Endothelial cell of umbilical vein (primary cell): ENCODE data around the gene SMIM10L2A. TPM values are rescaled to one million over a fixed set of nuclear protein-coding genes. Genes with fewer than 3 reads are reported as not detected.

Experiments
- BruUV-seq: library from RNA; stranded (reverse); fragments of 400-500 nt; replicated peaks from 2 replicates; lab custom pipeline; 2021; lab: Mats Ljungman, UMichigan
- CTCF ChIA-PET: fragments of 300-600, 350-600 bp; sonication (Branson Sonifier 250); formaldehyde crosslinking; loops from one replicate; lab custom pipeline; 2021; ENCODE audit warnings: antibody characterized with exemption, inconsistent platforms; lab: Charles Lee
- POLR2A ChIA-PET: fragments of 300-600, 350-600 bp; sonication (Branson Sonifier 250); formaldehyde crosslinking; loops from one replicate; lab custom pipeline; 2021; ENCODE audit warnings: antibody characterized with exemption, inconsistent platforms; lab: Charles Lee
- DNase-seq: peaks from one replicate; pipeline ENCODE4 v3.0.0-alpha.2; 2011; ENCODE audit warnings: low read depth, low spot score
- FAIRE-seq: peaks from 2 replicates; lab custom pipeline; 2011; peaks lifted over from hg19 to GRCh38; lab: Jason Lieb, UNC
- H2AFZ ChIP-seq: 2 replicates; pipeline ENCODE4 v1.6.0; 2012; ENCODE audit warnings: low read depth, low read length, control low read depth, inconsistent platforms
- H3K27ac ChIP-seq: 2 replicates; pipeline ENCODE4 v1.5.1; 2011; ENCODE audit warnings: low read depth, mild to moderate bottlenecking, control low read depth, low read length, moderate library complexity; ENCODE audit not compliant: insufficient read depth
- H3K27me3 ChIP-seq, 2 experiments: 2 replicates each; pipeline versions ENCODE4 v1.6.0 to v1.6.1; 2011; ENCODE audit warnings: low read length in 2 of 2, mixed read lengths in 1 of 2; ENCODE audit not compliant: control insufficient read depth in 2 of 2, insufficient read depth in 2 of 2
- H3K36me3 ChIP-seq, 2 experiments: 2 replicates in 1 of 2; 3 replicates in 1 of 2; pipeline ENCODE4 v1.5.1; 2011; ENCODE audit warnings: low read length in 2 of 2, mild to moderate bottlenecking in 1 of 2, moderate library complexity in 1 of 2; ENCODE audit not compliant: control insufficient read depth in 2 of 2, insufficient read depth in 2 of 2; ENCODE audit errors: extremely low read depth in 1 of 2
- H3K4me1 ChIP-seq: 3 replicates; pipeline ENCODE4 v1.5.1; 2011; ENCODE audit warnings: mild to moderate bottlenecking, low read length; ENCODE audit not compliant: control insufficient read depth, insufficient read depth; ENCODE audit errors: extremely low read depth
- H3K4me2 ChIP-seq: 2 replicates; pipeline ENCODE4 v1.6.1; 2011; ENCODE audit warnings: low read length, control low read depth, mixed read lengths; ENCODE audit not compliant: insufficient read depth
- H3K4me3 ChIP-seq, 3 experiments: fragments of 200-600 bp in 1 of 3; sonication (generic), shearing (Covaris generic) in 1 of 3; replicated peaks in 1 of 3; 2 replicates each; pipeline ENCODE4 v1.5.1; 2011 to 2016; ENCODE audit warnings: control low read depth in 3 of 3, low read length in 3 of 3, mild to moderate bottlenecking in 2 of 3, inconsistent platforms in 1 of 3, low read depth in 1 of 3, moderate library complexity in 1 of 3; ENCODE audit not compliant: insufficient read depth in 1 of 3
- H3K79me2 ChIP-seq: 2 replicates; pipeline ENCODE4 v1.6.0; 2012; ENCODE audit warnings: low read length, inconsistent platforms; ENCODE audit not compliant: control insufficient read depth, insufficient read depth
- H3K9ac ChIP-seq: replicated peaks from 2 replicates; pipeline ENCODE3; 2011; ENCODE audit warnings: low read length, control low read depth; ENCODE audit not compliant: insufficient read depth; ENCODE audit errors: extremely low read depth
- H3K9me1 ChIP-seq: replicated peaks from 3 replicates; pipeline ENCODE4 v1.6.0; 2011; ENCODE audit warnings: mild to moderate bottlenecking, low read length; ENCODE audit not compliant: control insufficient read depth, insufficient read depth; ENCODE audit errors: extremely low read depth
- H3K9me3 ChIP-seq: replicated peaks from 2 replicates; pipeline ENCODE4 v1.5.1; 2012; ENCODE audit warnings: low read length, inconsistent platforms; ENCODE audit not compliant: control insufficient read depth, insufficient read depth
- H4K20me1 ChIP-seq: replicated peaks from 2 replicates; pipeline ENCODE3; 2011; ENCODE audit warnings: mild to moderate bottlenecking, low read length; ENCODE audit not compliant: control insufficient read depth, insufficient read depth; ENCODE audit errors: extremely low read depth
- CTCF ChIP-seq, 2 donors: IDR thresholded peaks; 1 replicate in 1 of 2; 2 replicates in 1 of 2; pipeline ENCODE4 v1.5.1; 2011; ENCODE audit warnings: low read length in 2 of 2, mild to moderate bottlenecking in 2 of 2, moderate library complexity in 2 of 2, control low read depth in 1 of 2, inconsistent platforms in 1 of 2, low read depth in 1 of 2; ENCODE audit not compliant: insufficient read depth in 1 of 2; ENCODE audit errors: extremely low read depth in 1 of 2
- EZH2 ChIP-seq: IDR thresholded peaks from 2 replicates; pipeline ENCODE4 v1.6.1; 2012; ENCODE audit warnings: borderline replicate concordance, low read depth, mild to moderate bottlenecking, moderate library complexity, low read length, inconsistent platforms; ENCODE audit not compliant: severe bottlenecking
- FOS ChIP-seq: IDR thresholded peaks from 2 replicates; pipeline ENCODE4 v1.6.1; 2011; ENCODE audit warnings: mild to moderate bottlenecking, low read length, moderate library complexity, borderline replicate concordance; ENCODE audit not compliant: insufficient read depth
- GATA2 ChIP-seq: IDR thresholded peaks from 2 replicates; pipeline ENCODE4 v1.7.0; 2011; ENCODE audit warnings: low read depth, mild to moderate bottlenecking, moderate library complexity, mixed read lengths, low read length; ENCODE audit not compliant: insufficient read length, insufficient read depth
- JUN ChIP-seq: IDR thresholded peaks from 2 replicates; pipeline ENCODE4 v1.6.1; 2011; ENCODE audit warnings: borderline replicate concordance, low read depth; ENCODE audit not compliant: insufficient read length, insufficient read depth
- MAX ChIP-seq: IDR thresholded peaks from 2 replicates; pipeline ENCODE4 v1.6.1; 2011; ENCODE audit not compliant: insufficient read depth, insufficient read length
- MYC ChIP-seq: IDR thresholded peaks from one replicate; pipeline ENCODE4 v1.6.1; 2011; ENCODE audit warnings: mild to moderate bottlenecking, low read depth, low read length
- POLR2A ChIP-seq: IDR thresholded peaks from 2 replicates; pipeline ENCODE4 v1.6.1; 2012; ENCODE audit warnings: low read depth, mild to moderate bottlenecking, control low read depth, low read length
- POLR2AphosphoS5 ChIP-seq: IDR thresholded peaks from 2 replicates; pipeline ENCODE4 v1.6.1; 2012; ENCODE audit warnings: low read depth, mild to moderate bottlenecking, control low read depth, low read length, moderate library complexity; ENCODE audit not compliant: insufficient read depth
- dilution Hi-C: fragments of 300-500 bp; cut with MboI; formaldehyde crosslinking; loops from one replicate; pipeline ENCODE4 v1.15.0; 2019; ENCODE audit warnings: low sequenced_read_pairs; ENCODE audit not compliant: extremely low pct_ligation_motif_present
- intact Hi-C: fragments of 100-400 bp; cut with micrococcal nuclease; formaldehyde crosslinking; loops from one replicate; pipeline ENCODE4 v1.10.0; 2022
- polyA plus RNA-seq, 4 experiments: library from polyadenylated mRNA; depleted of rRNA in 3 of 4; stranded (reverse) in 3 of 4; unstranded in 1 of 4; fragments of >200 nt; gene quantifications; 2 replicates each; pipeline versions ENCODE4 v1.2.1 to v1.2.3, GENCODE V29; 2011 to 2012; ENCODE audit warnings: missing spikeins in 1 of 4
- total RNA-seq: library from RNA; stranded (reverse); gene quantifications from 2 replicates; pipeline ENCODE4 v1.2.3, GENCODE V29; 2021

SMIM10L2A gene
- total and polyA plus RNA-seq, 2 donors (not counting 3 experiments of a cell fraction or from before 2014, with no cell fraction given) = 0.10 to 0.24 TPM

- BruUV-seq = no TSS peak
- Histone ChIP-seq H3K79me2 (no peaks in the 10 kb centered on the region), H3K4me2 (no peak overlapping the region), H2AFZ (no peak overlapping the region), H3K9me1 (no peaks in the 10 kb centered on the region), H3K27ac (no peak overlapping the region), H3K9ac (no peak overlapping the region), H4K20me1 (no peaks in the 10 kb centered on the region), H3K27me3 (no peaks in the 10 kb centered on the region), H3K4me3 (no peak overlapping the region), H3K36me3 (no peaks in the 10 kb centered on the region), H3K4me1 (no peaks in the 10 kb centered on the region), H3K9me3 (no peaks in the 10 kb centered on the region)
- no peak for FAIRE-seq
- dilution Hi-C loops (no loop called here), intact Hi-C loops (no loop called here)
- ChIA-PET POLR2A (no interaction called here), CTCF (interaction anchor here (1.3 kb wide), 1 partner anchor 323 kb away, joined by 3 read pairs; no protein-coding TSS in a partner anchor)
- TF ChIP-seq CTCF (IDR thresholded peaks at IDR 0.05; ENCODE audit: extremely low read depth in 1 of 2, insufficient read depth in 1 of 2, low read depth in 1 of 2, low read length in 2 of 2) (no peak), MAX (no peak), POLR2AphosphoS5 (no peak), GATA2 (no peak), FOS (no peak), EZH2 (no peak), MYC (no peak), POLR2A (no peak), JUN (no peak)
- no peak for DNase-seq
These were observed 12.8 kb downstream of the SMIM10L2A start for GRCh38 chrX:135434258-135435138.
